ENCODE measurements around the gene SPATA25. TPM values are rescaled to one million over a fixed set of nuclear protein-coding genes. Genes with fewer than 3 reads are reported as not detected.
"Not testable (repeated sequence)": the region's sequence is repeated elsewhere in the genome, so short reads cannot be mapped to it uniquely, and the experiment has no call there.

The SPATA25 gene, protein sequence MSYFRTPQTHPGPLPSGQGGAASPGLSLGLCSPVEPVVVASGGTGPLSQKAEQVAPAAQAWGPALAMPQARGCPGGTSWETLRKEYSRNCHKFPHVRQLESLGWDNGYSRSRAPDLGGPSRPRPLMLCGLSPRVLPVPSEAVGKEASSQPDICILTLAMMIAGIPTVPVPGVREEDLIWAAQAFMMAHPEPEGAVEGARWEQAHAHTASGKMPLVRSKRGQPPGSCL
- 1.3 TPM for total RNA-seq
- long read RNA-seq, result 0 reads

DNA sequence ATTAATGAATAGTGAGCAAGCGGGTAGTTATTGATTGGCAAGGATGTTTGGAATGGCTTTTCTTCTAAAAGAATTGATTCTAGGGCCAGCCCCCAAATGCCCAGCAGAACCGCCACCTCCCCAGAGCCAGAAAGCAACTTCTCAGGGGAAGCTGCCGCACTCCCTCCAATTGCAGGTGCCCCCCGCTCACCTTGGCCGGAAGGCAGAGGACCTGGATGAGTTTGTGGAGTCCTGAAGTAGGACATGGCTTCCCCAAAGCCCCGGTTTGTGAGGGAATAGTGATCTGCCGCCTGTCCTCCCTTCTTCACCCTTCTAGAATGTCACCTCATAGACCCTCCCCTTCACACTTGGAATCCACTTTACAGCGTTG is at the start of gene SPATA25:
TSS of gene SPATA25 (minus strand) at position 277 of the 370 bp plus-strand sequence. CDS start at position 245, 32 bp downstream.
- DNase-seq (no peak), ATAC-seq (no peak)
- H3K4me1 ChIP-seq, result peaks cover 7% of the 10 kb centered on the region
- no peaks in the 10 kb centered on the region for H3K27me3 ChIP-seq
- H3K9me3 ChIP-seq, result no peaks in the 10 kb centered on the region
- no peak within 1 kb of the TSS for H3K4me3 ChIP-seq
- intact Hi-C loops (cut with DNase I), result no loop called here
- peaks cover 27% of the 10 kb centered on the region for H3K36me3 ChIP-seq
- TF ChIP-seq CTCF (IDR thresholded peaks at IDR 0.05), result no peak
- H3K27ac ChIP-seq, result no peak within 1 kb of the TSS

DNA sequence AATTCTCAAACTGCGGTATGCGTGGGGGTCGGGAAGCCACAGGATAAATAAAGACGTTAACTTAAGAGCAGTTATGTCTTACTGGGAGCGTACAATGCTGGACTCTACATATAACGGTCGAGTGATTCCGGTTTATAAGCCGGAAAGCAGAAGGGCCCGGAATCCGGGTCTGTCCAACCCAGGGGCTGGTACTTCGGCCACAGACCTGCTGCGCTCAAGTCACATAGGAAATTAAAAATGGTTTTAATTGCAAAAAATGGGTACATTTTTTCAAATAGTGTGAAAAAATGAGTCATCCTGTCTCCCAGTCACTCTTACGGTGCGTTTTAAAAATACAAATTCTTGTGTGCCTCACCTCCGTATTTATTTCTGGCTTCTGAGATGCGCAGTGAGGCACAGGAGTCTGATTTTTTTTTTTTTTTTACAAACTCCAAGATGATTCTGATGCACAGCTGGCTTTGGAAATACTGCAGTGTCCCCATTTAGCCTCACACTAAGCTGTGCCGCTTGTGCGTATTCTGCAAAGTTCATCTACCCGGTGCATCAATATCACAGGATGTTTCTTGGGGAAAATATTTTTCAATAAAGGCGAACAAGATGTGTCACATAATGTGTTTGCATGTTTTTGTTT is 48.1 kb upstream of the SPATA25 start:
- no peak for TF ChIP-seq CTCF (IDR thresholded peaks at IDR 0.05)
- DNase-seq (no peak), ATAC-seq (peak; percentile 3)
- no peaks in the 10 kb centered on the region for H3K9me3 ChIP-seq
- no peaks in the 10 kb centered on the region for H3K27me3 ChIP-seq
- H3K4me1 ChIP-seq, result peaks cover 14% of the 10 kb centered on the region
- peak overlapping the region; percentile 100 for H3K27ac ChIP-seq
- peaks cover 35% of the 10 kb centered on the region for H3K36me3 ChIP-seq
- intact Hi-C loops (cut with DNase I), result no loop called here
- peak overlapping the region; percentile 99 for H3K4me3 ChIP-seq

DNA sequence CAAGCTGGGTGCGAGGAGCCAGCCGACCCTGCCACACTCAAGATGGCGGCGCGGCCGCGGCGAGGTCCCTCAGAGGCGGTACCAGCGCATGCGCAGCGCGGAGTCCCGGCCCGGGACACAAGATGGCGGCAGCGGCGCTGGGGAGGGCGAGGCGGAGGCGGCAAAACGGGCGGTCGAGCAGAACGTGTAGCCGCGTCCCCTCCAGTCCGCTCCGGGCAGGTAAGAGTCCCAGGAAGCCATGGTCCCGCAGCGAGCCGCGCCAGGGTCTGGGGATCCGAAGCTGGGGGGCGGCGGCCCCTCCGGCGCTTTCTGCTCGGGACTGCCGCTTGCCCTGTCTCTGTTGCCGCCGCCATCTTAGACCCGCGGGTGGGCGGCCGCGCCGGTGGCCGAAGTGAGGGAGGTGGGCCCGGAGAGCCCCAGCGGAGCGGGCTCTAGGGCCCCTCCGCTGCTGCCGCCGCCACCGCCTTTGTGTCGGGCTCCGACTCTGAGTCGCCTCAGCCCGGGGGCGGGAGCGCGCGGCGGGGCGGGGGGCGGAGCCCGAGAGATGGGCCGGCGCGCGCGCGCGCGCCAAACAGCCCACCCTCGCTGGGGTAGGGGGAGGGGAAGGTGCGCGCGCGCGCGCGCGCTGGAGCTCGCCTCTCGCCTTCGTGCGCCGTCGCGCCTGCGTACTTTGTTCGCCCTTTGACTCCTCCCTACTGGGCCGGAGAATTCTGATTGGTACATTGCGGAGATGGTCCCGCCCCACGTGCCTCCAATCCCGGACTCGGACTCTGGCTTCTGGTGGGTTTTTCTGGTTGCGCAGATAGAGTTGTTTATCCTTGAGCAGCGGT is 47.4 kb upstream of the SPATA25 start, which contains the start of gene PCIF1:
TSS of gene PCIF1 (plus strand) at position 98 of the 830 bp plus-strand sequence. CDS start 4,317 bp downstream, outside the sequence.
- DNase-seq (peak; percentile 99), ATAC-seq (peak; percentile 93)
- no peaks in the 10 kb centered on the region for H3K27me3 ChIP-seq
- H3K4me1 ChIP-seq, result peaks cover 14% of the 10 kb centered on the region
- peak within 1 kb of the TSS; percentile 100 for H3K27ac ChIP-seq
- peak within 1 kb of the TSS; percentile 99 for H3K4me3 ChIP-seq
- H3K36me3 ChIP-seq, result peaks cover 27% of the 10 kb centered on the region
- intact Hi-C loops (cut with DNase I), result no loop called here
- TF ChIP-seq CTCF (IDR thresholded peaks at IDR 0.05), result no peak
- H3K9me3 ChIP-seq, result no peaks in the 10 kb centered on the region

DNA sequence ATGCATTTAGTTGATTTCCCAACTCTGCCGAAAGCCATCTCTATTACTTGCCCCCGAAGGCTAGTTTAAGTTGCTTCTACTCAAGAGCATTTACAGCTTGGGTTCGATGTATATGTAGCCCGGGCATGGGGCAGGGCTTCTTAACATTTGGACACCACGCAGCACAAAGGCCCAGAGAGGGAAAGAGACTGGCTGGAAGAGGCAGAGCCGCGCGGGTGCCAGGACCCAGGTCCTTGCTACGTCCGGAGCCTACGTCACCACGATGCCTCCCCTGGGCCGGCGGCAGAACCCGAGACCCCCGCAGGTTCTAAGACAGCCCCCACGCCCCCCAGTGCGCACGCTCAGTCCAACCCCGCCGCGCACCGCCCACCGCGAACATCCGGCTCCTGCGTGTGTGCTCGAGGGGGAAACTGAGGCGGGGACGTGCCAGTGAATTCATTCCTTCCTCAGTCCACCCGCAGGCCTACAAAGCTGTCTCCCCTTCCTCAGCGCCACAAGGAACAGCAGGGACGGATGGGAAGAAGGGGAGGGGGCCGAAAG is 46.7 kb upstream of the SPATA25 start:
- DNase-seq (peak; percentile 87), ATAC-seq (peak; percentile 24)
- intact Hi-C loops (cut with DNase I), result no loop called here
- Histone ChIP-seq H3K36me3 (peaks cover 20% of the 10 kb centered on the region), H3K27ac (peak overlapping the region; percentile 100), H3K4me3 (peak overlapping the region; percentile 99), H3K27me3 (no peaks in the 10 kb centered on the region), H3K4me1 (peaks cover 14% of the 10 kb centered on the region), H3K9me3 (no peaks in the 10 kb centered on the region)
- TF ChIP-seq CTCF (IDR thresholded peaks at IDR 0.05), result no peak

DNA sequence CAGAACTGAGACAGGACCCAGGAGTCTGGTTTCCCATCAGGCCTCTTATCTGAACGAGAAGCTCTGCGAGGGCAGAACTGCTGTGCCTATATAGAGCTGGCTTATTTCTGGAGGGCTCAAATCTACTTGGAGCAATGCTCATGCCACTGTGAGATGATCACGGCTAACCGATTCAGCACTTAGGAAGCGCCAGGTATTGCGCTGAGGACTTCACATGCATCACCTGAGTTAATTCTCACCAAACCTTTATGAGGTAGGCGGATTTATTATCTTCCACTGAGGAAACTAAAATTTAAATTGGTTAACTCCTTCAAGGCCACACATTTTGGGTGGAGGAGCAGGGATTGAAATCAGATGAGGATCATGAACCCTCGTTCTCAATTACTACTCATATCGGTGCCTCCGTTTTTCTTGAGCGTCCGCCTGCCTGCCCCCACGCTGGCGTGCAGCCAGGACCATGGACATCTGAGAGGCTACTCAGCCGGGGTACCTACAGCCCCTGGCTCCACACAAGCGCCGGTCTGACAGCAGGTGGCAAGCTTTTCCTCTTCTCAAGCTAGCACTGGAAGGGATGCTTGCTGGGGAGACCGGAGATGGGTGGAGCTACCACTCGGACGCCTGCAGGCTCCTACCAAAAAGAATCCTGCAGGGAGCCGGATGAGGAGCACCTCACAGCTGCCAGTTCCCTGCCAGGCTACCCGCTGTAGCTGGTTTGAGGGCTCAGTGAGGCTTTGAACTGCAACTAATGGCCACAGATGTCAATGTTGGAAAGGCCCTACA is 46.0 kb upstream of the SPATA25 start:
- DNase-seq (peak; percentile 80), ATAC-seq (peak; percentile 52)
- H3K4me3 ChIP-seq, result peak overlapping the region; percentile 99
- peak; percentile 38 for TF ChIP-seq CTCF (IDR thresholded peaks at IDR 0.05)
- no peaks in the 10 kb centered on the region for H3K9me3 ChIP-seq
- peaks cover 14% of the 10 kb centered on the region for H3K36me3 ChIP-seq
- no peaks in the 10 kb centered on the region for H3K27me3 ChIP-seq
- intact Hi-C loops (cut with DNase I), result no loop called here
- H3K4me1 ChIP-seq, result peaks cover 14% of the 10 kb centered on the region
- peak overlapping the region; percentile 100 for H3K27ac ChIP-seq

DNA sequence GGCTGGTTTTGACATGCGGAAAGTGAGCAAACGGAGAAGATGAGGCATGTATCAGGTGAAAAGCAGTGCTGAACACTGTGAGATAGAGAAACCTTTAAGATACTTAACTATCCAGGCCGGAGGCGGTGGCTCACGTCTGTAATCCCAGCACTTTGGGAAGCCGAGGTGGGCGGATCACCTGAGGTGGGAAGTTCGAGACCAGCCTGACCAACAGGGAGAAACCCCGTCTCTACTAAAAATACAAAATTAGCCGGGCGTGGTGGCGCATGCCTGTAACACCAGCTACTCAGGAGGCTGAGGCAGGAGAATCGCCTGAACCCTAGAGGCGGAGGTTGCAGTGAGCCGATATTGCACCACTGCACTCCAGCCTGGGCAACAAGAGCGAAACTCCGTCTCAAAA is 44.3 kb upstream of the SPATA25 start:
- H3K27me3 ChIP-seq; ATAC-seq; H3K27ac ChIP-seq; DNase-seq; intact Hi-C loops (cut with DNase I); H3K9me3 ChIP-seq; H3K4me3 ChIP-seq; H3K36me3 ChIP-seq: not testable (repeated sequence)
- peaks cover 13% of the 10 kb centered on the region for H3K4me1 ChIP-seq

Data from upper lobe of right lung (tissue), 1 donor.